SH-SY5Y (cell line): ENCODE data around the gene PPP2CA.

Source experiments
- GATA2 ChIP-seq: IDR thresholded peaks from 2 replicates; pipeline ENCODE4 v1.6.1; 2011; ENCODE audit warnings: mild to moderate bottlenecking, low read depth, low read length
- GATA3 ChIP-seq: IDR thresholded peaks from 2 replicates; pipeline ENCODE4 v1.6.1; 2011; ENCODE audit warnings: low read depth, mild to moderate bottlenecking, low read length, moderate library complexity

GRCh38 chr5:134195666-134196065, 30.2 kb downstream of the PPP2CA start:
- TF ChIP-seq GATA3 (no peak), GATA2 (no peak)
